Islet of Langerhans (tissue), 1 donor: ENCODE data around the gene ST6GALNAC2.

ENCODE experiments used
- FAIRE-seq: peaks from one replicate; lab custom pipeline; 2011; peaks lifted over from hg19 to GRCh38; lab: Jason Lieb, UNC

Gene ST6GALNAC2

GRCh38 chr17:76553178-76553908, 32.3 kb downstream of the ST6GALNAC2 start:
- FAIRE-seq, result no peak

- FAIRE-seq, result no peak
These were observed 34.0 kb downstream of the ST6GALNAC2 start for GRCh38 chr17:76551685-76552084.

- FAIRE-seq, result no peak
These were observed 34.7 kb downstream of the ST6GALNAC2 start for GRCh38 chr17:76550712-76551615.

- FAIRE-seq, result no peak
These were observed 36.1 kb downstream of the ST6GALNAC2 start for GRCh38 chr17:76549539-76549938.

- no peak for FAIRE-seq
These were observed 36.5 kb downstream of the ST6GALNAC2 start for GRCh38 chr17:76549215-76549518.

- no peak for FAIRE-seq
These were observed 37.1 kb downstream of the ST6GALNAC2 start for GRCh38 chr17:76548378-76549214.

GRCh38 chr17:76547642-76548202, 37.9 kb downstream of the ST6GALNAC2 start:
- no peak for FAIRE-seq

- no peak for FAIRE-seq
These were observed 38.4 kb downstream of the ST6GALNAC2 start for GRCh38 chr17:76547183-76547641.

- no peak for FAIRE-seq
These were observed 39.0 kb downstream of the ST6GALNAC2 start for GRCh38 chr17:76546556-76547182.

GRCh38 chr17:76545918-76546555, 39.6 kb downstream of the ST6GALNAC2 start:
- no peak for FAIRE-seq

GRCh38 chr17:76544546-76545365, 40.9 kb downstream of the ST6GALNAC2 start:
- no peak for FAIRE-seq

GRCh38 chr17:76543826-76544545, 41.7 kb downstream of the ST6GALNAC2 start:
- no peak for FAIRE-seq

- no peak for FAIRE-seq
These were observed 42.2 kb downstream of the ST6GALNAC2 start for GRCh38 chr17:76543482-76543825.

GRCh38 chr17:76542984-76543383, 42.7 kb downstream of the ST6GALNAC2 start:
- no peak for FAIRE-seq

GRCh38 chr17:76542566-76542971, 43.1 kb downstream of the ST6GALNAC2 start:
- no peak for FAIRE-seq

- FAIRE-seq, result no peak
These were observed 43.8 kb downstream of the ST6GALNAC2 start for GRCh38 chr17:76541739-76542454.

GRCh38 chr17:76540381-76541300, 45.0 kb downstream of the ST6GALNAC2 start:
- FAIRE-seq, result peak; percentile 43
